Uterus (tissue), 4 donors: Measurements from ENCODE around the gene HS6ST3. TPM values are rescaled to one million over a fixed set of nuclear protein-coding genes. Genes with fewer than 3 reads are reported as not detected.

Experiments
- DNase-seq, 2 donors: peaks; one replicate each; pipeline ENCODE4 v3.0.0-alpha.2; 2019 to 2020
- H3K27ac ChIP-seq, 2 donors: fragments of 200-600 bp; sonication (generic); 1 replicate in 1 of 2; 2 replicates in 1 of 2; pipeline ENCODE4 v1.5.1; 2016 to 2018
- H3K27me3 ChIP-seq, 2 donors: fragments of 200-600 bp; sonication (generic); one replicate each; pipeline ENCODE4 v1.5.1; 2018 to 2019; ENCODE audit warnings: control low read depth in 1 of 2
- H3K36me3 ChIP-seq, 2 donors: fragments of 200-600 bp; sonication (generic); one replicate each; pipeline ENCODE4 v1.5.1; 2019; ENCODE audit warnings: control low read depth in 1 of 2
- H3K4me1 ChIP-seq, 2 donors: fragments of 200-600 bp; sonication (generic); one replicate each; pipeline ENCODE4 v1.5.1; 2018 to 2019; ENCODE audit warnings: control low read depth in 1 of 2
- H3K4me3 ChIP-seq, 2 donors: fragments of 200-600 bp; sonication (generic); 1 replicate in 1 of 2; 2 replicates in 1 of 2; pipeline ENCODE4 v1.5.1; 2018 to 2019; ENCODE audit warnings: mild to moderate bottlenecking in 1 of 2
- H3K9me3 ChIP-seq, 2 donors: fragments of 200-600 bp; sonication (generic); one replicate each; pipeline ENCODE4 v1.5.1; 2019; ENCODE audit warnings: control low read depth in 1 of 2
- CTCF ChIP-seq, 4 experiments: fragments of 200-600 bp in 2 of 4; fragments of 450-650 bp in 2 of 4; sonication (generic) in 2 of 4; IDR thresholded peaks; one replicate each; pipeline ENCODE4 v1.5.1; 2016 to 2019; ENCODE audit warnings: antibody characterized with exemption in 4 of 4, mild to moderate bottlenecking in 2 of 4, moderate library complexity in 1 of 4
- POLR2A ChIP-seq, 2 donors: fragments of 450-650 bp; IDR thresholded peaks; one replicate each; pipeline ENCODE4 v1.6.1; 2016; ENCODE audit warnings: antibody characterized with exemption in 2 of 2, mild to moderate bottlenecking in 1 of 2, moderate library complexity in 1 of 2
- intact Hi-C: fragments of 100-400 bp; cut with DNase I; formaldehyde crosslinking; loops from one replicate; pipeline ENCODE4 v1.15.1; 2023; ENCODE audit warnings: low total_unique reads
- total RNA-seq, 4 donors: library from RNA; depleted of rRNA in 3 of 4; stranded (reverse); fragments of >200 nt in 3 of 4; gene quantifications; one replicate each; pipeline versions ENCODE4 v1.1.0 to v1.2.4, GENCODE V29; 2014 to 2023
- donor health status: DM: yes; HTN: yes; CAD: no.

Gene HS6ST3
- total RNA-seq, 4 donors from 2014 or later, result 1.3 to 8.7 (median 5.3) TPM

- intact Hi-C loops, result no loop called here
- no peak for TF ChIP-seq CTCF (IDR thresholded peaks at IDR 0.05)
- no peak for TF ChIP-seq POLR2A (IDR thresholded peaks at IDR 0.05)
- Histone ChIP-seq H3K27ac (no peak overlapping the region), H3K9me3 (no peaks in the 10 kb centered on the region), H3K27me3 (no peaks in the 10 kb centered on the region), H3K4me3 (no peak overlapping the region), H3K4me1 (no peaks in the 10 kb centered on the region), H3K36me3 (no peaks in the 10 kb centered on the region)
- no peak for DNase-seq
Observed at GRCh38 chr13:96165840-96166239, 75.9 kb downstream of the HS6ST3 start.

GRCh38 chr13:96172066-96172465, 82.2 kb downstream of the HS6ST3 start:
- Histone ChIP-seq H3K4me3 (no peak overlapping the region), H3K4me1 (no peaks in the 10 kb centered on the region), H3K27ac (no peak overlapping the region), H3K36me3 (no peaks in the 10 kb centered on the region), H3K27me3 (no peaks in the 10 kb centered on the region), H3K9me3 (no peaks in the 10 kb centered on the region)
- no peak for DNase-seq
- intact Hi-C loops, result no loop called here
- TF ChIP-seq CTCF (IDR thresholded peaks at IDR 0.05) (no peak), POLR2A (IDR thresholded peaks at IDR 0.05) (no peak)

- Histone ChIP-seq H3K27me3 (no peaks in the 10 kb centered on the region), H3K9me3 (no peaks in the 10 kb centered on the region), H3K36me3 (no peaks in the 10 kb centered on the region), H3K4me3 (no peak overlapping the region), H3K27ac (no peak overlapping the region), H3K4me1 (no peaks in the 10 kb centered on the region)
- TF ChIP-seq CTCF (IDR thresholded peaks at IDR 0.05), result no peak
- no peak for TF ChIP-seq POLR2A (IDR thresholded peaks at IDR 0.05)
- intact Hi-C loops, result no loop called here
- no peak for DNase-seq
Observed at GRCh38 chr13:96178759-96179158, 88.9 kb downstream of the HS6ST3 start.

GRCh38 chr13:96179309-96179708, 89.4 kb downstream of the HS6ST3 start:
- Histone ChIP-seq H3K4me1 (no peaks in the 10 kb centered on the region), H3K27me3 (no peaks in the 10 kb centered on the region), H3K36me3 (no peaks in the 10 kb centered on the region), H3K27ac (no peak overlapping the region), H3K9me3 (no peaks in the 10 kb centered on the region), H3K4me3 (no peak overlapping the region)
- intact Hi-C loops, result no loop called here
- TF ChIP-seq CTCF (IDR thresholded peaks at IDR 0.05) (no peak), POLR2A (IDR thresholded peaks at IDR 0.05) (no peak)
- DNase-seq, result no peak

GRCh38 chr13:96181911-96182310, 92.0 kb downstream of the HS6ST3 start:
- no peaks in the 10 kb centered on the region for H3K9me3 ChIP-seq
- H3K36me3 ChIP-seq, result no peaks in the 10 kb centered on the region
- DNase-seq, result peak in 1 of 2 donors; percentile 29
- peak overlapping the region; percentile 74 to 81 for H3K27ac ChIP-seq
- no peaks in the 10 kb centered on the region for H3K4me1 ChIP-seq
- TF ChIP-seq POLR2A (IDR thresholded peaks at IDR 0.05) (no peak), CTCF (IDR thresholded peaks at IDR 0.05) (no peak)
- H3K4me3 ChIP-seq, result no peak overlapping the region
- intact Hi-C loops, result no loop called here
- no peaks in the 10 kb centered on the region for H3K27me3 ChIP-seq
